Suprapubic skin (tissue), 4 donors: ENCODE results near the gene RRM1. TPM values are rescaled to one million over a fixed set of nuclear protein-coding genes. Genes with fewer than 3 reads are reported as not detected.
"Not testable (repeated sequence)": the region's sequence is repeated elsewhere in the genome, so short reads cannot be mapped to it uniquely, and the experiment has no call there.

Experiments
- DNase-seq, 2 donors: peaks; one replicate each; pipeline ENCODE4 v3.0.0-alpha.2; 2019; ENCODE audit warnings: low spot score in 2 of 2
- H3K27ac ChIP-seq: fragments of 200-600 bp; sonication (generic); one replicate; pipeline ENCODE4 v1.5.1; 2019
- H3K27me3 ChIP-seq: fragments of 200-600 bp; sonication (generic); one replicate; pipeline ENCODE4 v1.5.1; 2019
- H3K36me3 ChIP-seq: fragments of 200-600 bp; sonication (generic); one replicate; pipeline ENCODE4 v1.5.1; 2019
- H3K4me1 ChIP-seq: fragments of 200-600 bp; sonication (generic); one replicate; pipeline ENCODE4 v1.5.1; 2019
- H3K4me3 ChIP-seq: fragments of 200-600 bp; sonication (generic); one replicate; pipeline ENCODE4 v1.5.1; 2019; ENCODE audit warnings: mild to moderate bottlenecking
- H3K9me3 ChIP-seq: fragments of 200-600 bp; sonication (generic); one replicate; pipeline ENCODE4 v1.5.1; 2019
- EP300 ChIP-seq: sonication (generic); formaldehyde crosslinking; IDR thresholded peaks from one replicate; pipeline ENCODE4 v1.6.1; 2017; ENCODE audit warnings: antibody characterized with exemption
- POLR2A ChIP-seq, 2 donors: fragments of 450-650 bp; IDR thresholded peaks; one replicate each; pipeline ENCODE4 v1.6.1; 2017; ENCODE audit warnings: antibody characterized with exemption in 2 of 2, mild to moderate bottlenecking in 2 of 2, moderate library complexity in 2 of 2
- POLR2AphosphoS5 ChIP-seq, 3 donors: sonication (generic); formaldehyde crosslinking; IDR thresholded peaks; one replicate each; pipeline ENCODE4 v1.6.1; 2017; ENCODE audit warnings: antibody characterized with exemption in 3 of 3
- WGBS: methylation state at CpG from one replicate; pipeline ENCODE4 v1.1.5; 2018; 5-methylcytosine and 5-hydroxymethylcytosine counted together
- total RNA-seq, 4 donors: library from RNA; depleted of rRNA; stranded (reverse); fragments of >200 nt; gene quantifications; one replicate each; pipeline ENCODE4 v1.1.0, GENCODE V29; 2016
- TF ChIP-seq, protein P1 (sequence below), 2 donors: fragments of 200-600 bp in 1 of 2; fragments of 450-650 bp in 1 of 2; sonication (generic) in 1 of 2; IDR thresholded peaks; one replicate each; pipeline ENCODE4 v1.5.1; 2016 to 2019; ENCODE audit warnings: antibody characterized with exemption in 2 of 2, mild to moderate bottlenecking in 1 of 2, moderate library complexity in 1 of 2

Gene RRM1
- total RNA-seq, 4 donors from 2014 or later: 70.4 to 145 (median 80.0) TPM

DNA sequence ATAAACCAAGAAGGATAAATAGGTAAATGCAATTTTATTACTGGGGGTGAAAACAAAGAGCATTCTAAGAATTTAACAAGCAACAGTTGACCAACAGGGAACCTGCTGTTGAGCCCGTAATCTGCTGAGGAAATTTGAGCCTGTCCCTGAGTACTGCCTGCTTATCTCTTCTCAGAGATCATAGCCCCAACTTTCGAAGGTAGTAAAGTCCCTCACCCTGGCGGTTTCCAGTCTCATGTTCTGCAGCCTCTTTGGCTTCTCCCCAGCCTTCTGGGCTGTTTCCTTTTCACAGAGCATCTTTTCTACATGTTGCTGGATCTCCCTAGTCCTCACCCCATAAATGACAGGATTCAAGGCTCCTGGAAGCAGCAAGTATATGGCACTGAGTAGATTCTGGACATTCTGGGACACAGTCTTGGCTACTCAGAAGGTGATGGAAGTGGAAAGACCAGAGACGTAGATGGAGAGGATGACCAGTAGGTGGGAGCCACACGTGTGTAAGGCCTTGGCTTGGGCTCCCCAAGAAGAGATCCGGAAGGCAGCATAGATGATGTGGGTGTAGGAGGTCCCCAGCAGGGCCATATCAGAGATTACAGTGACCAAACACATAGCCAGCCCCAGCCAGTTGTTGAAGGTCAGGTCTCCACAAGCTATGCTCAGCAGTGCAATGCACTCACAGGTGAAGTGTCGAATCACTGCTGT lies 51.6 kb downstream of the RRM1 start:
- H3K27ac ChIP-seq: no peak overlapping the region
- no peaks in the 10 kb centered on the region for H3K27me3 ChIP-seq
- TF ChIP-seq POLR2A (IDR thresholded peaks at IDR 0.05) (no peak), POLR2AphosphoS5 (IDR thresholded peaks at IDR 0.05) (no peak), EP300 (no peak)
- TF ChIP-seq, protein P1, sequence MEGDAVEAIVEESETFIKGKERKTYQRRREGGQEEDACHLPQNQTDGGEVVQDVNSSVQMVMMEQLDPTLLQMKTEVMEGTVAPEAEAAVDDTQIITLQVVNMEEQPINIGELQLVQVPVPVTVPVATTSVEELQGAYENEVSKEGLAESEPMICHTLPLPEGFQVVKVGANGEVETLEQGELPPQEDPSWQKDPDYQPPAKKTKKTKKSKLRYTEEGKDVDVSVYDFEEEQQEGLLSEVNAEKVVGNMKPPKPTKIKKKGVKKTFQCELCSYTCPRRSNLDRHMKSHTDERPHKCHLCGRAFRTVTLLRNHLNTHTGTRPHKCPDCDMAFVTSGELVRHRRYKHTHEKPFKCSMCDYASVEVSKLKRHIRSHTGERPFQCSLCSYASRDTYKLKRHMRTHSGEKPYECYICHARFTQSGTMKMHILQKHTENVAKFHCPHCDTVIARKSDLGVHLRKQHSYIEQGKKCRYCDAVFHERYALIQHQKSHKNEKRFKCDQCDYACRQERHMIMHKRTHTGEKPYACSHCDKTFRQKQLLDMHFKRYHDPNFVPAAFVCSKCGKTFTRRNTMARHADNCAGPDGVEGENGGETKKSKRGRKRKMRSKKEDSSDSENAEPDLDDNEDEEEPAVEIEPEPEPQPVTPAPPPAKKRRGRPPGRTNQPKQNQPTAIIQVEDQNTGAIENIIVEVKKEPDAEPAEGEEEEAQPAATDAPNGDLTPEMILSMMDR (IDR thresholded peaks at IDR 0.05): no peak
- 79% methylated on average over 7 of the region's 7 CpGs for WGBS
- H3K4me3 ChIP-seq: no peak overlapping the region
- no peaks in the 10 kb centered on the region for H3K4me1 ChIP-seq
- no peak for DNase-seq
- H3K9me3 ChIP-seq: no peaks in the 10 kb centered on the region
- H3K36me3 ChIP-seq: no peaks in the 10 kb centered on the region

GRCh38 chr11:4146772-4147098 lies 52.1 kb downstream of the RRM1 start:
- TF ChIP-seq POLR2A (IDR thresholded peaks at IDR 0.05) (no peak), POLR2AphosphoS5 (IDR thresholded peaks at IDR 0.05) (no peak), EP300 (no peak)
- TF ChIP-seq, protein P1 (IDR thresholded peaks at IDR 0.05): no peak
- H3K4me3 ChIP-seq: no peak overlapping the region
- no peaks in the 10 kb centered on the region for H3K27me3 ChIP-seq
- no peaks in the 10 kb centered on the region for H3K36me3 ChIP-seq
- H3K4me1 ChIP-seq: no peaks in the 10 kb centered on the region
- no peak for DNase-seq
- 87% methylated on average over 7 of the region's 7 CpGs for WGBS
- no peaks in the 10 kb centered on the region for H3K9me3 ChIP-seq
- no peak overlapping the region for H3K27ac ChIP-seq

DNA sequence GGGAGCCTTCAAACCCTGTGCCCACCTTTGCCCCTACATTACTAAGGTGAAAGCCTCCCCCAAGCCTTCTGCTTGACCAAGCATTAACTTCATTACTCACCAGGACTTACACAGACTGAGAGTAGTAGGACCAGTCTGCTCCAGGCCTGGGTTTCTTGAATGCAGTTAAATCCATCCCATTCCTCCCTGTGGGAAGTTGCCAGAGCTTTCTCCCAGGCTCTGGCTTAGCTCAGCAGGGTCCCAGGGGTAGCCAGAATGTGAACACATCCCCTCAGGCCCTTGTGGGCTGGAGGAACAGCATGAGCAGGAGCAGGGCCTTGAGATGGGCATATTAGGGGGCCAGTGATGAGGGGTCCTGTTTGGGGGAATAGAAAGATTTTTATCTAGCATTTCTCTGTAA lies 59.9 kb downstream of the RRM1 start:
- DNase-seq: no peak
- Histone ChIP-seq H3K36me3 (no peaks in the 10 kb centered on the region), H3K4me1 (no peaks in the 10 kb centered on the region), H3K9me3 (no peaks in the 10 kb centered on the region), H3K27ac (no peak overlapping the region), H3K27me3 (no peaks in the 10 kb centered on the region), H3K4me3 (no peak overlapping the region)
- TF ChIP-seq EP300: no peak
- no peak for TF ChIP-seq POLR2A (IDR thresholded peaks at IDR 0.05)
- TF ChIP-seq, protein P1 (IDR thresholded peaks at IDR 0.05): no peak
- TF ChIP-seq POLR2AphosphoS5 (IDR thresholded peaks at IDR 0.05): no peak

DNA sequence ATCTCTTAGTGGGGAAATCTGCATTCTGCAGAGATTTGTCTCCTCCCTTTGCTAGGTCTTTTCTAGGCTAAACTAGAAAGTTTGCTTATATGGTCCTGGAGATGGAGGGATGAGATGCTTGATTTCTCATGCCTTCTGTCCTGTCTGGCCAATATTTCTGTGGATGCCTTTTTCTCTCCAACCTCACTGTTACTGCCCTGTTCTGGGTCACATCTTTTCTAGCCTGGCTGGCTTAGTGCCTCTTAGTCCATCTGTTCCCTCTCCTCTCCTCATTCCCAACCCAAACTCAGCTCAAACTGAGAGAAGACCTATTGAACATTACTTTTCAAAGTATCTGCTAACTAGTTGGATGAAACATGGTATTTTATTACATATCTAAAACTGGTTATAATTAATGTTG lies 62.0 kb downstream of the RRM1 start:
- H3K9me3 ChIP-seq: no peaks in the 10 kb centered on the region
- H3K27ac ChIP-seq: no peak overlapping the region
- no peaks in the 10 kb centered on the region for H3K36me3 ChIP-seq
- H3K27me3 ChIP-seq: no peaks in the 10 kb centered on the region
- no peak for DNase-seq
- no peaks in the 10 kb centered on the region for H3K4me1 ChIP-seq
- TF ChIP-seq POLR2A (IDR thresholded peaks at IDR 0.05) (no peak), EP300 (no peak), POLR2AphosphoS5 (IDR thresholded peaks at IDR 0.05) (no peak)
- H3K4me3 ChIP-seq: no peak overlapping the region

GRCh38 chr11:4158818-4159217 lies 64.2 kb downstream of the RRM1 start:
- H3K27ac ChIP-seq, H3K36me3 ChIP-seq, DNase-seq, H3K27me3 ChIP-seq, H3K4me1 ChIP-seq, H3K4me3 ChIP-seq, H3K9me3 ChIP-seq: not testable (repeated sequence)
- WGBS: 19% methylated on average over 1 of the region's 1 CpG

- no peaks in the 10 kb centered on the region for H3K4me1 ChIP-seq
- no peak overlapping the region for H3K27ac ChIP-seq
- no peaks in the 10 kb centered on the region for H3K9me3 ChIP-seq
- 67% methylated on average over 1 of the region's 1 CpG for WGBS
- H3K27me3 ChIP-seq: no peaks in the 10 kb centered on the region
- no peak overlapping the region for H3K4me3 ChIP-seq
- no peaks in the 10 kb centered on the region for H3K36me3 ChIP-seq
- no peak for DNase-seq
- TF ChIP-seq, protein P1 (IDR thresholded peaks at IDR 0.05): no peak
- TF ChIP-seq EP300: no peak
- no peak for TF ChIP-seq POLR2AphosphoS5 (IDR thresholded peaks at IDR 0.05)
- TF ChIP-seq POLR2A (IDR thresholded peaks at IDR 0.05): no peak
Observed at GRCh38 chr11:4161305-4161704, 66.7 kb downstream of the RRM1 start.
